Peyer's patch (tissue), 4 donors: ENCODE measurements around the gene CSNK2B. TPM values are rescaled to one million over a fixed set of nuclear protein-coding genes. Genes with fewer than 3 reads are reported as not detected.

Source experiments
- DNase-seq, 3 donors: peaks; one replicate each; pipeline ENCODE4 v3.0.0-alpha.2; 2017 to 2019
- H3K27ac ChIP-seq, 4 donors: fragments of 200-600 bp; sonication (generic); one replicate each; pipeline ENCODE4 v1.5.1; 2016 to 2019
- H3K27me3 ChIP-seq, 2 donors: fragments of 200-600 bp; sonication (generic); one replicate each; pipeline ENCODE4 v1.5.1; 2019
- H3K36me3 ChIP-seq, 3 donors: fragments of 200-600 bp; sonication (generic); one replicate each; pipeline ENCODE4 v1.5.1; 2016 to 2019
- H3K4me1 ChIP-seq, 4 donors: fragments of 200-600 bp; sonication (generic); one replicate each; pipeline ENCODE4 v1.5.1; 2016 to 2019
- H3K4me3 ChIP-seq, 4 donors: fragments of 200-600 bp; sonication (generic); 1 replicate in 3 of 4; 2 replicates in 1 of 4; pipeline ENCODE4 v1.5.1; 2016 to 2019; ENCODE audit warnings: mild to moderate bottlenecking in 1 of 4
- H3K9me3 ChIP-seq, 4 donors: fragments of 200-600 bp; sonication (generic); one replicate each; pipeline ENCODE4 v1.5.1; 2016 to 2019; ENCODE audit warnings: mild to moderate bottlenecking in 1 of 4
- CTCF ChIP-seq, 6 experiments: fragments of 450-650 bp in 4 of 6; fragments of 200-600 bp in 2 of 6; sonication (generic) in 1 of 6; IDR thresholded peaks; one replicate each; pipeline ENCODE4 v1.5.1; 2017 to 2019; ENCODE audit warnings: antibody characterized with exemption in 6 of 6, mild to moderate bottlenecking in 3 of 6, moderate library complexity in 1 of 6
- POLR2A ChIP-seq, 2 donors: fragments of 450-650 bp; IDR thresholded peaks; one replicate each; pipeline ENCODE4 v1.5.1; 2017; ENCODE audit warnings: antibody characterized with exemption in 2 of 2, mild to moderate bottlenecking in 2 of 2, moderate library complexity in 2 of 2
- total RNA-seq, 4 donors: library from RNA; depleted of rRNA; stranded (reverse); fragments of >200 nt; gene quantifications; one replicate each; pipeline ENCODE4 v1.1.0, GENCODE V29; 2016

CSNK2B gene
- total RNA-seq, 4 donors from 2014 or later = 209 to 243 (median 227) TPM

- H3K27me3 ChIP-seq = no peaks in the 10 kb centered on the region
These were observed 17.7 kb downstream of the CSNK2B start for GRCh38 chr6:31683591-31683990.

GRCh38 chr6:31686483-31686882 is 20.6 kb downstream of the CSNK2B start:
- Histone ChIP-seq H3K4me1 (peaks cover 0 to 16% (median under 1%) of the 10 kb centered on the region in 4 donors), H3K4me3 (no peak overlapping the region), H3K27ac (no peak overlapping the region), H3K9me3 (no peaks in the 10 kb centered on the region), H3K36me3 (peaks cover 0 to 59% (median 0%) of the 10 kb centered on the region in 3 donors), H3K27me3 (no peaks in the 10 kb centered on the region)
- DNase-seq = no peak
- no peak for TF ChIP-seq POLR2A (IDR thresholded peaks at IDR 0.05)
- no peak for TF ChIP-seq CTCF (IDR thresholded peaks at IDR 0.05)

More at GRCh38 chr6:31683591-31683990, 17.7 kb downstream of the CSNK2B start:
- no peaks in the 10 kb centered on the region for H3K9me3 ChIP-seq
- H3K27ac ChIP-seq = peak overlapping the region in 3 of 4 donors; percentile 55 to 81 (median 70)
- DNase-seq = no peak
- TF ChIP-seq CTCF (IDR thresholded peaks at IDR 0.05) = no peak
- TF ChIP-seq POLR2A (IDR thresholded peaks at IDR 0.05) = no peak
- H3K4me3 ChIP-seq = peak overlapping the region in 1 of 4 donors; percentile 45
- peaks cover 0 to 25% (median 3%) of the 10 kb centered on the region in 4 donors for H3K4me1 ChIP-seq
- H3K36me3 ChIP-seq = peaks cover 0 to 31% (median 0%) of the 10 kb centered on the region in 3 donors

GRCh38 chr6:31687321-31687720 is 21.4 kb downstream of the CSNK2B start:
- no peak overlapping the region for H3K27ac ChIP-seq
- no peak for TF ChIP-seq POLR2A (IDR thresholded peaks at IDR 0.05)
- peaks cover 0 to 68% (median 0%) of the 10 kb centered on the region in 3 donors for H3K36me3 ChIP-seq
- no peaks in the 10 kb centered on the region for H3K9me3 ChIP-seq
- no peaks in the 10 kb centered on the region for H3K27me3 ChIP-seq
- no peak for DNase-seq
- peaks cover 0 to 8% (median 0%) of the 10 kb centered on the region in 4 donors for H3K4me1 ChIP-seq
- H3K4me3 ChIP-seq = no peak overlapping the region

- no peak overlapping the region for H3K27ac ChIP-seq
- H3K4me3 ChIP-seq = no peak overlapping the region
- no peaks in the 10 kb centered on the region for H3K27me3 ChIP-seq
- H3K9me3 ChIP-seq = no peaks in the 10 kb centered on the region
- peaks cover 0 to 5% (median 0%) of the 10 kb centered on the region in 4 donors for H3K4me1 ChIP-seq
- peaks cover 0 to 75% (median 0%) of the 10 kb centered on the region in 3 donors for H3K36me3 ChIP-seq
- DNase-seq = no peak
- TF ChIP-seq CTCF (IDR thresholded peaks at IDR 0.05) = no peak
- no peak for TF ChIP-seq POLR2A (IDR thresholded peaks at IDR 0.05)
These were observed 22.2 kb downstream of the CSNK2B start for GRCh38 chr6:31687860-31688693.

- DNase-seq = no peak
- TF ChIP-seq CTCF (IDR thresholded peaks at IDR 0.05) (peak in 3 of 6 experiments; percentile 18 to 39 (median 26)), POLR2A (IDR thresholded peaks at IDR 0.05) (no peak)
- no peaks in the 10 kb centered on the region for H3K9me3 ChIP-seq
These were observed 23.6 kb downstream of the CSNK2B start for GRCh38 chr6:31689249-31690110.

More at GRCh38 chr6:31689249-31690110, 23.6 kb downstream of the CSNK2B start:
- Histone ChIP-seq H3K27ac (peak overlapping the region in 2 of 4 donors; percentile 70 to 77), H3K4me1 (peaks cover 0 to 5% (median 0%) of the 10 kb centered on the region in 4 donors), H3K36me3 (peaks cover 0 to 89% (median 0%) of the 10 kb centered on the region in 3 donors), H3K27me3 (no peaks in the 10 kb centered on the region), H3K4me3 (no peak overlapping the region)
